ENCODE data around the gene CSTB. TPM values are rescaled to one million over a fixed set of nuclear protein-coding genes. Genes with fewer than 3 reads are reported as not detected.
A peak's percentile ranks its signal among the peaks of the same experiment; 100 is the strongest.

The CSTB gene
- total and polyA plus RNA-seq, 4 donors, result 33.2 to 263 (median 181) TPM

DNA sequence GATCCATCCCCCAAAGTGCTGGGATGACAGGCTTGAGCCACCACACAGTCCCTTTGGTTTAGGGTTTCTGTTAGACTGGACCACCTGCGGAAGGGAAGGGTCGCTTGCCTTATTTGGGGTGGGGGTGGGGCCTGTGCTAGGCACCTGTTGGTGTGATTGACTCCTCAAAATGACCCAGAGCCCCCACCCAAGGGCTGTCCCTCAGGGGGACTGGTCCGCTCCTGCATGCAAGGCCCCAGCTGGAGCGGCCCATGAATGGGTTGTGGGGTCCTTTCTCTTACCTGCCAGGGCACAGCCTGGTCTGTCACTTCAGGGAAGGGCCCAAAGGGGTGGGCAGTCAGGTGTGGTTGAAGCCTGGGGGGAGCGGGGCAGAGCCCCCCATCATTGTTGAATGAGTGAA, 1.8 kb upstream of the CSTB start:
- H3K4me1 ChIP-seq (ENCODE audit: control insufficient read depth in 5 of 5, insufficient read depth in 5 of 5, low read length in 5 of 5), result peaks cover 0 to 11% (median 7%) of the 10 kb centered on the region in 5 donors
- DNase-seq, result no peak
- WGBS, 2 donors, result 98% methylated on average over 5 of the region's 5 CpGs
- H3K27me3 ChIP-seq (ENCODE audit: control insufficient read depth in 3 of 3, insufficient read depth in 3 of 3, low read length in 2 of 3), result no peaks in the 10 kb centered on the region
- ATAC-seq (ENCODE audit: insufficient read depth, low FRiP score), result no peak
- no peak overlapping the region for H3K27ac ChIP-seq (ENCODE audit: low read depth in 1 of 2, low read length in 1 of 2)
- TF ChIP-seq, protein P1, sequence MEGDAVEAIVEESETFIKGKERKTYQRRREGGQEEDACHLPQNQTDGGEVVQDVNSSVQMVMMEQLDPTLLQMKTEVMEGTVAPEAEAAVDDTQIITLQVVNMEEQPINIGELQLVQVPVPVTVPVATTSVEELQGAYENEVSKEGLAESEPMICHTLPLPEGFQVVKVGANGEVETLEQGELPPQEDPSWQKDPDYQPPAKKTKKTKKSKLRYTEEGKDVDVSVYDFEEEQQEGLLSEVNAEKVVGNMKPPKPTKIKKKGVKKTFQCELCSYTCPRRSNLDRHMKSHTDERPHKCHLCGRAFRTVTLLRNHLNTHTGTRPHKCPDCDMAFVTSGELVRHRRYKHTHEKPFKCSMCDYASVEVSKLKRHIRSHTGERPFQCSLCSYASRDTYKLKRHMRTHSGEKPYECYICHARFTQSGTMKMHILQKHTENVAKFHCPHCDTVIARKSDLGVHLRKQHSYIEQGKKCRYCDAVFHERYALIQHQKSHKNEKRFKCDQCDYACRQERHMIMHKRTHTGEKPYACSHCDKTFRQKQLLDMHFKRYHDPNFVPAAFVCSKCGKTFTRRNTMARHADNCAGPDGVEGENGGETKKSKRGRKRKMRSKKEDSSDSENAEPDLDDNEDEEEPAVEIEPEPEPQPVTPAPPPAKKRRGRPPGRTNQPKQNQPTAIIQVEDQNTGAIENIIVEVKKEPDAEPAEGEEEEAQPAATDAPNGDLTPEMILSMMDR (IDR thresholded peaks at IDR 0.05; ENCODE audit: control extremely low read depth, extremely low read depth), result no peak
- no peak overlapping the region for H3K4me3 ChIP-seq
- H3K9ac ChIP-seq (ENCODE audit: insufficient read depth in 1 of 2, low read length in 2 of 2), result no peak overlapping the region
- no peaks in the 10 kb centered on the region for H3K9me3 ChIP-seq (ENCODE audit: control insufficient read depth in 4 of 4, insufficient read depth in 3 of 4, low read length in 3 of 4)
- H3K36me3 ChIP-seq (ENCODE audit: control insufficient read depth in 4 of 4, insufficient read depth in 4 of 4, low read length in 4 of 4), result peaks cover 0 to 12% (median 6%) of the 10 kb centered on the region in 4 donors

DNA sequence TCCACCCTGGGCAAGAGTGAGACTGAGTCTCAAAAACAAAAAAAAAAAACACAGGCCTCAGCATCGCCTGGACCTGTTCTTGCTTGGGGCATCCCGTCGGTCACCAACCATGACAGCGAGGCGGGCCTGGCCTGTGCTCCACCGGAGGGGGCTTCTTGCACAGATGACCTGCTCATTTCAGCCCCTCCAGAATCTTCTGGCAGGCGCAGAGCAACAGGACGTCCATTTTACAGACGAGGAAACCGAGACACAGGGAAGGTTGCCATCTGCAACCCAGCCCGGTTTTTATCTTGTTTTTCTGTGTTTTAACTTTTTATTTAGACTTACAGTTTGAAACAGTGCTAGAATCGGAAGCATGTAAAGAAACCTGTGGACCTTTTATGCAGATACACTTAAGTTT, 918 bp downstream of the CSTB start:
- 72 to 90% methylated on average over 12 of the region's 12 CpGs for WGBS, 2 donors
- Histone ChIP-seq H3K9ac (ENCODE audit: insufficient read depth in 1 of 2, low read length in 2 of 2) (no peak overlapping the region), H3K36me3 (ENCODE audit: control insufficient read depth in 4 of 4, insufficient read depth in 4 of 4, low read length in 4 of 4) (peaks cover 0 to 12% (median 6%) of the 10 kb centered on the region in 4 donors), H3K27ac (ENCODE audit: low read depth in 1 of 2, low read length in 1 of 2) (peak overlapping the region in 1 of 2 donors; percentile 43), H3K9me3 (ENCODE audit: control insufficient read depth in 4 of 4, insufficient read depth in 3 of 4, low read length in 3 of 4) (no peaks in the 10 kb centered on the region), H3K27me3 (ENCODE audit: control insufficient read depth in 3 of 3, insufficient read depth in 3 of 3, low read length in 2 of 3) (no peaks in the 10 kb centered on the region), H3K4me1 (ENCODE audit: control insufficient read depth in 5 of 5, insufficient read depth in 5 of 5, low read length in 5 of 5) (peaks cover 0 to 11% (median 7%) of the 10 kb centered on the region in 5 donors), H3K4me3 (peak overlapping the region; percentile 93)
- no peak for ATAC-seq (ENCODE audit: insufficient read depth, low FRiP score)
- TF ChIP-seq, protein P1 (IDR thresholded peaks at IDR 0.05; ENCODE audit: control extremely low read depth, extremely low read depth), result no peak
- no peak for DNase-seq

DNA sequence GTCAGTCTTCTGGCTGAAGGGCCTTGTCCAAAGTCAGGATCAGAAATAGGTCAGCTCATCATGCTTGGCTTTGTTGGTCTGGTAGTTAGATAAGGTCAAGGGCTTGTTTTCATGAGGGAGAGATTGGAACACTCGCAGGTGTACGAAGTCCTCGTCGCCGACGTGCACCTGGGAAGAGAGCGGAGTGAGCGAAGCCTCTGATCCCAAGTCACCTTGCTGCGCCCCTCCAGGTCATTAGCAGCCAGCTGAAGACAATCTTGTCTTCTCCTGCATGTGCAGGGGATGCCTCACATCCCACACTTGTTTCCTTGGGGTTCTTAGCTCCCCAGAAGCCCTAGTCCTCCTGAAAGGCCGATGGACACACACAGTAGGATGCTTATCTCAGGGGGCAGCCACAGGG, 1.9 kb downstream of the CSTB start:
- H3K4me1 ChIP-seq (ENCODE audit: control insufficient read depth in 5 of 5, insufficient read depth in 5 of 5, low read length in 5 of 5), result peaks cover 0 to 11% (median 7%) of the 10 kb centered on the region in 5 donors
- H3K9me3 ChIP-seq (ENCODE audit: control insufficient read depth in 4 of 4, insufficient read depth in 3 of 4, low read length in 3 of 4), result no peaks in the 10 kb centered on the region
- 95 to 99% methylated on average over 10 of the region's 10 CpGs for WGBS, 2 donors
- no peak overlapping the region for H3K9ac ChIP-seq (ENCODE audit: insufficient read depth in 1 of 2, low read length in 2 of 2)
- ATAC-seq (ENCODE audit: insufficient read depth, low FRiP score) (no peak), DNase-seq (no peak)
- no peak overlapping the region for H3K4me3 ChIP-seq
- no peak overlapping the region for H3K27ac ChIP-seq (ENCODE audit: low read depth in 1 of 2, low read length in 1 of 2)
- H3K27me3 ChIP-seq (ENCODE audit: control insufficient read depth in 3 of 3, insufficient read depth in 3 of 3, low read length in 2 of 3), result no peaks in the 10 kb centered on the region
- peaks cover 0 to 12% (median 6%) of the 10 kb centered on the region in 4 donors for H3K36me3 ChIP-seq (ENCODE audit: control insufficient read depth in 4 of 4, insufficient read depth in 4 of 4, low read length in 4 of 4)
- TF ChIP-seq, protein P1 (IDR thresholded peaks at IDR 0.05; ENCODE audit: control extremely low read depth, extremely low read depth), result no peak

GRCh38 chr21:43772425-43772821, 3.7 kb downstream of the CSTB start:
- Histone ChIP-seq H3K9me3 (ENCODE audit: control insufficient read depth in 4 of 4, insufficient read depth in 3 of 4, low read length in 3 of 4) (no peaks in the 10 kb centered on the region), H3K36me3 (ENCODE audit: control insufficient read depth in 4 of 4, insufficient read depth in 4 of 4, low read length in 4 of 4) (peaks cover 0 to 12% (median 6%) of the 10 kb centered on the region in 4 donors), H3K4me1 (ENCODE audit: control insufficient read depth in 5 of 5, insufficient read depth in 5 of 5, low read length in 5 of 5) (peaks cover 0 to 11% (median 9%) of the 10 kb centered on the region in 5 donors), H3K27ac (ENCODE audit: low read depth in 1 of 2, low read length in 1 of 2) (no peak overlapping the region), H3K27me3 (ENCODE audit: control insufficient read depth in 3 of 3, insufficient read depth in 3 of 3, low read length in 2 of 3) (no peaks in the 10 kb centered on the region), H3K4me3 (no peak overlapping the region), H3K9ac (ENCODE audit: insufficient read depth in 1 of 2, low read length in 2 of 2) (no peak overlapping the region)
- DNase-seq (no peak), ATAC-seq (ENCODE audit: insufficient read depth, low FRiP score) (no peak)
- TF ChIP-seq, protein P1 (IDR thresholded peaks at IDR 0.05; ENCODE audit: control extremely low read depth, extremely low read depth), result no peak
- 63 to 74% methylated on average over 6 of the region's 6 CpGs for WGBS, 2 donors
